ENCODE data around the gene RCE1.

GRCh38 chr11:66885950-66886440, 42.8 kb downstream of the RCE1 start:
- TF ChIP-seq CTCF (IDR thresholded peaks at IDR 0.05) (no peak), POLR2A (IDR thresholded peaks at IDR 0.05) (no peak)

Data from testis (tissue), 2 donors.